Measurements from ENCODE around the gene EFL1.
"Not testable (repeated sequence)": the region's sequence is repeated elsewhere in the genome, so short reads cannot be mapped to it uniquely, and the experiment has no call there.

GRCh38 chr15:82248261-82248660 lies 14.3 kb downstream of the EFL1 start:
- TF ChIP-seq, protein P1, sequence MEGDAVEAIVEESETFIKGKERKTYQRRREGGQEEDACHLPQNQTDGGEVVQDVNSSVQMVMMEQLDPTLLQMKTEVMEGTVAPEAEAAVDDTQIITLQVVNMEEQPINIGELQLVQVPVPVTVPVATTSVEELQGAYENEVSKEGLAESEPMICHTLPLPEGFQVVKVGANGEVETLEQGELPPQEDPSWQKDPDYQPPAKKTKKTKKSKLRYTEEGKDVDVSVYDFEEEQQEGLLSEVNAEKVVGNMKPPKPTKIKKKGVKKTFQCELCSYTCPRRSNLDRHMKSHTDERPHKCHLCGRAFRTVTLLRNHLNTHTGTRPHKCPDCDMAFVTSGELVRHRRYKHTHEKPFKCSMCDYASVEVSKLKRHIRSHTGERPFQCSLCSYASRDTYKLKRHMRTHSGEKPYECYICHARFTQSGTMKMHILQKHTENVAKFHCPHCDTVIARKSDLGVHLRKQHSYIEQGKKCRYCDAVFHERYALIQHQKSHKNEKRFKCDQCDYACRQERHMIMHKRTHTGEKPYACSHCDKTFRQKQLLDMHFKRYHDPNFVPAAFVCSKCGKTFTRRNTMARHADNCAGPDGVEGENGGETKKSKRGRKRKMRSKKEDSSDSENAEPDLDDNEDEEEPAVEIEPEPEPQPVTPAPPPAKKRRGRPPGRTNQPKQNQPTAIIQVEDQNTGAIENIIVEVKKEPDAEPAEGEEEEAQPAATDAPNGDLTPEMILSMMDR (conservative IDR thresholded peaks at IDR 0.05), result not testable (repeated sequence)
- TF ChIP-seq ZFX (IDR thresholded peaks at IDR 0.05), result not testable (repeated sequence)

Measured in C4-2B (cell line).